HepG2 (cell line): ENCODE results near the gene S100A5.

Experiments used
- HDAC2 ChIP-seq: sonication (generic); formaldehyde crosslinking; IDR thresholded peaks from 2 replicates; pipeline ENCODE4 v1.4.0; 2020; ENCODE audit warnings: missing genetic modification reagents
- NR2F2 ChIP-seq: IDR thresholded peaks from 2 replicates; pipeline ENCODE4 v1.6.1; 2012; ENCODE audit warnings: low read depth, inconsistent platforms, borderline replicate concordance
- SP2 ChIP-seq: sonication (generic); formaldehyde crosslinking; IDR thresholded peaks from 2 replicates; pipeline ENCODE4 v1.5.1; 2020; ENCODE audit warnings: mild to moderate bottlenecking, missing genetic modification reagents
- TAF1 ChIP-seq: sonication (generic); formaldehyde crosslinking; IDR thresholded peaks from 2 replicates; pipeline ENCODE4 v1.4.0; 2020; ENCODE audit warnings: missing genetic modification reagents
- TF ChIP-seq, protein P1 (sequence below): sonication (generic); formaldehyde crosslinking; IDR thresholded peaks from 2 replicates; pipeline ENCODE4 v1.5.0; 2020; ENCODE audit warnings: mild to moderate bottlenecking, missing genetic modification reagents, moderate library complexity

DNA sequence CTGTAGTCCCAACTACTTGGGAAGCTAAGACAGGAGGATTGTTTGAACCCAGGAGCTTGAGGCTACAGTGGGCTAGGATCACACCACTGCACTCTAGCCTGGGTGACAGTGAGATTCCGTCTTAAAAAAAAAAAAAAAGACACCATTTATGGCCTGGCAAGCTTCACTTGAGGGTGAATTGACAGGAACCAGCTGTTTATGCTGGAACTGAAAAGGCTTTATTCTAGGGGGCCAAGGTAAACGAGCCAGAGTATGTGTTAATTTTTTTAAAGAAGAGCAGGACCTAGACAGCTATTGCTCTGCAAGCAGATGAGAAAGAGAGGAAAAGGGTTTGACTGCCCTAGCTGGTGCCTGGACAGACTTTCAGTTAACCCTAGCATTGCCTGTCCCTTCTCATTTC, 42.0 kb downstream of the S100A5 start:
- TF ChIP-seq HDAC2 (CRISPR knock-in tag): no peak
- TF ChIP-seq, protein P1, sequence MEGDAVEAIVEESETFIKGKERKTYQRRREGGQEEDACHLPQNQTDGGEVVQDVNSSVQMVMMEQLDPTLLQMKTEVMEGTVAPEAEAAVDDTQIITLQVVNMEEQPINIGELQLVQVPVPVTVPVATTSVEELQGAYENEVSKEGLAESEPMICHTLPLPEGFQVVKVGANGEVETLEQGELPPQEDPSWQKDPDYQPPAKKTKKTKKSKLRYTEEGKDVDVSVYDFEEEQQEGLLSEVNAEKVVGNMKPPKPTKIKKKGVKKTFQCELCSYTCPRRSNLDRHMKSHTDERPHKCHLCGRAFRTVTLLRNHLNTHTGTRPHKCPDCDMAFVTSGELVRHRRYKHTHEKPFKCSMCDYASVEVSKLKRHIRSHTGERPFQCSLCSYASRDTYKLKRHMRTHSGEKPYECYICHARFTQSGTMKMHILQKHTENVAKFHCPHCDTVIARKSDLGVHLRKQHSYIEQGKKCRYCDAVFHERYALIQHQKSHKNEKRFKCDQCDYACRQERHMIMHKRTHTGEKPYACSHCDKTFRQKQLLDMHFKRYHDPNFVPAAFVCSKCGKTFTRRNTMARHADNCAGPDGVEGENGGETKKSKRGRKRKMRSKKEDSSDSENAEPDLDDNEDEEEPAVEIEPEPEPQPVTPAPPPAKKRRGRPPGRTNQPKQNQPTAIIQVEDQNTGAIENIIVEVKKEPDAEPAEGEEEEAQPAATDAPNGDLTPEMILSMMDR (CRISPR knock-in tag): no peak
- TF ChIP-seq NR2F2: no peak
- no peak for TF ChIP-seq TAF1 (CRISPR knock-in tag)
- no peak for TF ChIP-seq SP2 (CRISPR knock-in tag)
